Liver (tissue), 9 donors: Measurements from ENCODE around the gene TEKTIP1. TPM values are rescaled to one million over a fixed set of nuclear protein-coding genes. Genes with fewer than 3 reads are reported as not detected.
A peak's percentile ranks its signal among the peaks of the same experiment; 100 is the strongest.

Experiments used
- DNase-seq: peaks from one replicate; pipeline ENCODE4 v3.0.0-alpha.2; 2017; ENCODE audit warnings: low spot score
- H3K27ac ChIP-seq, 2 donors: one replicate each; pipeline ENCODE4 v1.7.0; 2013; ENCODE audit warnings: inconsistent platforms in 2 of 2, low read length in 2 of 2, control low read depth in 1 of 2, low read depth in 1 of 2, mild to moderate bottlenecking in 1 of 2
- H3K27me3 ChIP-seq, 4 donors: one replicate each; pipeline versions ENCODE4 v1.6.1 to v1.7.0; 2013; ENCODE audit warnings: low read length in 3 of 4, inconsistent platforms in 1 of 4, mild to moderate bottlenecking in 1 of 4, moderate library complexity in 1 of 4; ENCODE audit not compliant: control insufficient read depth in 4 of 4, insufficient read depth in 4 of 4
- H3K36me3 ChIP-seq, 4 donors: one replicate each; pipeline versions ENCODE4 v1.6.1 to v1.7.0; 2013; ENCODE audit warnings: low read length in 3 of 4, mild to moderate bottlenecking in 3 of 4, low read depth in 1 of 4, moderate library complexity in 1 of 4; ENCODE audit not compliant: control insufficient read depth in 4 of 4, insufficient read depth in 3 of 4
- H3K4me1 ChIP-seq, 4 donors: one replicate each; pipeline versions ENCODE4 v1.6.1 to v1.7.0; 2013; ENCODE audit warnings: low read length in 3 of 4, mild to moderate bottlenecking in 3 of 4, moderate library complexity in 1 of 4; ENCODE audit not compliant: control insufficient read depth in 4 of 4, insufficient read depth in 4 of 4
- H3K4me3 ChIP-seq, 3 donors: one replicate each; pipeline versions ENCODE4 v1.6.1 to v1.7.0; 2013; ENCODE audit warnings: low read length in 3 of 3, control low read depth in 1 of 3, low read depth in 1 of 3, mild to moderate bottlenecking in 1 of 3
- H3K9ac ChIP-seq, 2 donors: one replicate each; pipeline ENCODE4 v1.7.0; 2013; ENCODE audit warnings: low read length in 2 of 2, mild to moderate bottlenecking in 2 of 2, moderate library complexity in 2 of 2, control low read depth in 1 of 2, low read depth in 1 of 2
- H3K9me3 ChIP-seq, 4 donors: one replicate each; pipeline versions ENCODE4 v1.6.1 to v1.7.0; 2013; ENCODE audit warnings: low read length in 3 of 4; ENCODE audit not compliant: control insufficient read depth in 4 of 4
- EGR1 ChIP-seq, 2 donors: IDR thresholded peaks; 2 replicates each; pipeline ENCODE4 v1.6.1; 2016 to 2018; ENCODE audit warnings: antibody characterized with exemption in 2 of 2, low read depth in 2 of 2
- HNF4A ChIP-seq, 2 donors: conservative IDR thresholded peaks; 2 replicates each; pipeline ENCODE4 v1.6.1; 2016; ENCODE audit warnings: antibody characterized with exemption in 2 of 2, mild to moderate bottlenecking in 2 of 2
- HNF4G ChIP-seq: IDR thresholded peaks from 2 replicates; pipeline ENCODE4 v1.6.1; 2016; ENCODE audit warnings: antibody characterized with exemption
- JUND ChIP-seq, 2 donors: IDR thresholded peaks; 2 replicates each; pipeline ENCODE4 v1.6.1; 2016; ENCODE audit warnings: antibody characterized with exemption in 2 of 2
- RAD21 ChIP-seq, 2 donors: IDR thresholded peaks; 2 replicates each; pipeline ENCODE4 v1.6.1; 2016; ENCODE audit warnings: antibody characterized with exemption in 2 of 2, mild to moderate bottlenecking in 2 of 2
- RXRA ChIP-seq, 2 donors: IDR thresholded peaks; 2 replicates each; pipeline ENCODE4 v1.6.1; 2017 to 2018; ENCODE audit warnings: antibody characterized with exemption in 2 of 2, mild to moderate bottlenecking in 1 of 2
- SP1 ChIP-seq: IDR thresholded peaks from 2 replicates; pipeline ENCODE4 v1.6.1; 2018; ENCODE audit warnings: antibody characterized with exemption, mild to moderate bottlenecking
- TAF1 ChIP-seq: conservative IDR thresholded peaks from 2 replicates; pipeline ENCODE4 v1.6.1; 2016; ENCODE audit warnings: antibody characterized with exemption, mild to moderate bottlenecking
- ZBTB33 ChIP-seq: IDR thresholded peaks from 2 replicates; pipeline ENCODE4 v1.6.1; 2016; ENCODE audit warnings: antibody characterized with exemption
- WGBS: extraction: QIAGEN DNeasy Blood & Tissue Kit; methylation state at CpG from one replicate; pipeline ENCODE4 v1.1.7; 2013; 5-methylcytosine and 5-hydroxymethylcytosine counted together
- polyA plus RNA-seq, 2 donors: library from polyadenylated mRNA; stranded (reverse) in 1 of 2; unstranded in 1 of 2; fragments of 200-250 nt in 1 of 2; fragments of >200 nt in 1 of 2; fragmentation: Nextera tagmentation in 1 of 2; extraction: Ambion mirVana in 1 of 2; gene quantifications; one replicate each; pipeline versions ENCODE4 v1.2.1 to v1.2.3, GENCODE V29; 2013 to 2015
- total RNA-seq, 2 donors: library from RNA; depleted of rRNA; stranded (reverse); fragments of >200 nt; gene quantifications; one replicate each; pipeline ENCODE4 v1.2.3, GENCODE V29; 2014
- TF ChIP-seq, protein P1 (sequence below): IDR thresholded peaks from 2 replicates; pipeline ENCODE4 v1.6.1; 2016; ENCODE audit warnings: antibody characterized with exemption, mild to moderate bottlenecking
- TF ChIP-seq, protein P2 (sequence below): IDR thresholded peaks from 2 replicates; pipeline ENCODE4 v1.6.1; 2016; ENCODE audit warnings: antibody characterized with exemption
- donor health status: healthy.
- donor health status: healthy.
- donor health status: healthy.
- donor health status: healthy.
- donor health status: healthy.

The TEKTIP1 gene
- total and polyA plus RNA-seq, 4 donors: 0.17 TPM; not detected in 3

- TF ChIP-seq, protein P1, sequence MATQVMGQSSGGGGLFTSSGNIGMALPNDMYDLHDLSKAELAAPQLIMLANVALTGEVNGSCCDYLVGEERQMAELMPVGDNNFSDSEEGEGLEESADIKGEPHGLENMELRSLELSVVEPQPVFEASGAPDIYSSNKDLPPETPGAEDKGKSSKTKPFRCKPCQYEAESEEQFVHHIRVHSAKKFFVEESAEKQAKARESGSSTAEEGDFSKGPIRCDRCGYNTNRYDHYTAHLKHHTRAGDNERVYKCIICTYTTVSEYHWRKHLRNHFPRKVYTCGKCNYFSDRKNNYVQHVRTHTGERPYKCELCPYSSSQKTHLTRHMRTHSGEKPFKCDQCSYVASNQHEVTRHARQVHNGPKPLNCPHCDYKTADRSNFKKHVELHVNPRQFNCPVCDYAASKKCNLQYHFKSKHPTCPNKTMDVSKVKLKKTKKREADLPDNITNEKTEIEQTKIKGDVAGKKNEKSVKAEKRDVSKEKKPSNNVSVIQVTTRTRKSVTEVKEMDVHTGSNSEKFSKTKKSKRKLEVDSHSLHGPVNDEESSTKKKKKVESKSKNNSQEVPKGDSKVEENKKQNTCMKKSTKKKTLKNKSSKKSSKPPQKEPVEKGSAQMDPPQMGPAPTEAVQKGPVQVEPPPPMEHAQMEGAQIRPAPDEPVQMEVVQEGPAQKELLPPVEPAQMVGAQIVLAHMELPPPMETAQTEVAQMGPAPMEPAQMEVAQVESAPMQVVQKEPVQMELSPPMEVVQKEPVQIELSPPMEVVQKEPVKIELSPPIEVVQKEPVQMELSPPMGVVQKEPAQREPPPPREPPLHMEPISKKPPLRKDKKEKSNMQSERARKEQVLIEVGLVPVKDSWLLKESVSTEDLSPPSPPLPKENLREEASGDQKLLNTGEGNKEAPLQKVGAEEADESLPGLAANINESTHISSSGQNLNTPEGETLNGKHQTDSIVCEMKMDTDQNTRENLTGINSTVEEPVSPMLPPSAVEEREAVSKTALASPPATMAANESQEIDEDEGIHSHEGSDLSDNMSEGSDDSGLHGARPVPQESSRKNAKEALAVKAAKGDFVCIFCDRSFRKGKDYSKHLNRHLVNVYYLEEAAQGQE: no peak
- TF ChIP-seq, protein P2, sequence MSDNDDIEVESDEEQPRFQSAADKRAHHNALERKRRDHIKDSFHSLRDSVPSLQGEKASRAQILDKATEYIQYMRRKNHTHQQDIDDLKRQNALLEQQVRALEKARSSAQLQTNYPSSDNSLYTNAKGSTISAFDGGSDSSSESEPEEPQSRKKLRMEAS: no peak
- TF ChIP-seq RAD21 (IDR thresholded peaks at IDR 0.05) (no peak), HNF4A (conservative IDR thresholded peaks at IDR 0.05) (no peak), JUND (IDR thresholded peaks at IDR 0.05) (no peak), HNF4G (no peak), TAF1 (no peak), SP1 (no peak)
Measured at GRCh38 chr19:3573162-3573857, 34.3 kb downstream of the TEKTIP1 start (continued).

DNA sequence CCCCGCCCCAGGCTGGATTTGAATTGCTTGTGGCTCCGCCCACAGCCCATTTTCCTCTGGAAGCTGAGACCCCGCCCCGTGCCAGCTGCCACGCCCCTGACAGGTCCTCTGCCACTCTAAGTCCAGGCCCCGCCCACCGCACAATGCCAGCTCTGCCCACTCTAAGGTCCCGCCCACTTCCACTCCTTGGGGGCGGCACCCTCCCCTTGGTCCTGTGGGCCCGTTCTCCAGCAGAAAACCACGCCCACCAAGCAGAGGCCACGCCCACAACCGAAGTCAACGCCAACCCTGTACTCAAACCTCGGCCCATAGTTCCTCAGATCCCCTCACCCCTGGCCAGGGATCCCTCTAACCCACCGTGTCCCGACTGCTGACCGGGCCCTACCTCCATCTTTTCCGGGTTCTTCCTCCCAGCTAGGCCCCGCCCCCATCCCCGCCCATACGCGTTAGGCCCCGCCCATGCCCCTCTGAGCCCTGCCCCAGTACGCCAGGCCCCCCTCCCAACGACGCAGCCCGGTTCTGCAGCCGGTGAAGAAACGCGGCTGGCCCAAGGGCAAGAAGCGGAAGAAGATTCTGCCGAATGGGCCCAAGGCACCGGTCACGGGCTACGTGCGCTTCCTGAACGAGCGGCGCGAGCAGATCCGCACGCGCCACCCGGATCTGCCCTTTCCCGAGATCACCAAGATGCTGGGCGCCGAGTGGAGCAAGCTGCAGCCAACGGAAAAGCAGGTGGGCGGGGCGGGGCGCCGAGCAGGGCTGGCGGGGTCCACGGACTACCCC lies 35.1 kb downstream of the TEKTIP1 start:
- Histone ChIP-seq H3K9ac (no peak overlapping the region), H3K36me3 (peaks cover 0 to 2% (median 0%) of the 10 kb centered on the region in 4 donors), H3K9me3 (no peaks in the 10 kb centered on the region), H3K4me1 (peaks cover 3 to 13% (median 9%) of the 10 kb centered on the region in 4 donors), H3K27me3 (no peaks in the 10 kb centered on the region), H3K4me3 (peak overlapping the region in 1 of 3 donors; percentile 94), H3K27ac (no peak overlapping the region)
- 67% methylated on average over 55 of the region's 55 CpGs for WGBS
- DNase-seq: peak; percentile 82
- TF ChIP-seq EGR1 (IDR thresholded peaks at IDR 0.05; ENCODE audit: low read depth in 2 of 2) (no peak), SP1 (peak; percentile 19)

GRCh38 chr19:3575260-3575741 lies 36.3 kb downstream of the TEKTIP1 start:
- no peak for DNase-seq
- H3K9ac ChIP-seq: no peak overlapping the region
- TF ChIP-seq ZBTB33: no peak
- peak in 1 of 2 donors; percentile 31 for TF ChIP-seq RAD21 (IDR thresholded peaks at IDR 0.05)
- TF ChIP-seq RXRA (IDR thresholded peaks at IDR 0.05): no peak
- H3K4me1 ChIP-seq: peaks cover 3 to 13% (median 9%) of the 10 kb centered on the region in 4 donors
- H3K27ac ChIP-seq: no peak overlapping the region
- no peak overlapping the region for H3K4me3 ChIP-seq
- 92% methylated on average over 19 of the region's 19 CpGs for WGBS
- peaks cover 0 to 2% (median 0%) of the 10 kb centered on the region in 4 donors for H3K36me3 ChIP-seq
- H3K27me3 ChIP-seq: no peaks in the 10 kb centered on the region
- no peaks in the 10 kb centered on the region for H3K9me3 ChIP-seq
